Sigmoid colon (tissue), 7 donors: Measurements from ENCODE around the gene CHST8. TPM values are rescaled to one million over a fixed set of nuclear protein-coding genes. Genes with fewer than 3 reads are reported as not detected.

Experiments
- DNase-seq: peaks from one replicate; pipeline ENCODE4 v3.0.0-alpha.2; 2019
- H3K27ac ChIP-seq, 4 donors: fragments of 200-600 bp; sonication (generic); one replicate each; pipeline ENCODE4 v1.5.1; 2016 to 2019; ENCODE audit warnings: mild to moderate bottlenecking in 1 of 4
- H3K27me3 ChIP-seq, 3 donors: fragments of 200-600 bp; sonication (generic); one replicate each; pipeline ENCODE4 v1.5.1; 2019; ENCODE audit warnings: mild to moderate bottlenecking in 1 of 3
- H3K36me3 ChIP-seq, 4 donors: fragments of 200-600 bp; sonication (generic); one replicate each; pipeline ENCODE4 v1.5.1; 2016 to 2019
- H3K4me1 ChIP-seq, 4 donors: fragments of 200-600 bp; sonication (generic); one replicate each; pipeline ENCODE4 v1.5.1; 2017 to 2019
- H3K4me3 ChIP-seq, 4 donors: fragments of 200-600 bp; sonication (generic); one replicate each; pipeline ENCODE4 v1.5.1; 2017 to 2019; ENCODE audit warnings: mild to moderate bottlenecking in 2 of 4, moderate library complexity in 1 of 4
- H3K9me3 ChIP-seq, 4 donors: fragments of 200-600 bp in 3 of 4; sonication (generic) in 3 of 4; one replicate each; pipeline versions ENCODE4 v1.5.1 to v1.6.1; 2013 to 2019
- EP300 ChIP-seq, 4 donors: sonication (generic); formaldehyde crosslinking; IDR thresholded peaks; one replicate each; pipeline ENCODE4 v1.6.1; 2017; ENCODE audit warnings: antibody characterized with exemption in 4 of 4
- POLR2A ChIP-seq, 2 donors: fragments of 450-650 bp; IDR thresholded peaks; one replicate each; pipeline ENCODE4 v1.6.1; 2016; ENCODE audit warnings: antibody characterized with exemption in 2 of 2, mild to moderate bottlenecking in 2 of 2, moderate library complexity in 2 of 2
- POLR2AphosphoS5 ChIP-seq, 4 donors: sonication (generic); formaldehyde crosslinking; IDR thresholded peaks; one replicate each; pipeline ENCODE4 v1.6.1; 2017; ENCODE audit warnings: antibody characterized with exemption in 4 of 4
- WGBS, 2 donors: extraction: QIAGEN DNeasy Blood & Tissue Kit; methylation state at CpG; one replicate each; pipeline ENCODE4 v1.1.7; 2013; 5-methylcytosine and 5-hydroxymethylcytosine counted together
- intact Hi-C: fragments of 100-400 bp; cut with DNase I; formaldehyde crosslinking; loops from one replicate; pipeline ENCODE4 v1.15.1; 2023
- polyA plus RNA-seq, 3 donors: library from polyadenylated mRNA; stranded (reverse); fragments of 200-250 nt; gene quantifications; one replicate each; pipeline ENCODE4 v1.2.3, GENCODE V29; 2013
- total RNA-seq, 4 donors: library from RNA; depleted of rRNA; stranded (reverse); fragments of >200 nt; gene quantifications; one replicate each; pipeline ENCODE4 v1.1.0, GENCODE V29; 2016
- TF ChIP-seq, protein P1 (sequence below), 4 experiments: fragments of 450-650 bp in 3 of 4; fragments of 200-600 bp in 1 of 4; IDR thresholded peaks; one replicate each; pipeline ENCODE4 v1.5.1; 2016 to 2019; ENCODE audit warnings: antibody characterized with exemption in 4 of 4, mild to moderate bottlenecking in 3 of 4, moderate library complexity in 2 of 4
- donor health status: healthy with polysubstance abuse.
- donor health status: Bipolar disorder and iron deficiency.
- donor health status: healthy.

The CHST8 gene
- total and polyA plus RNA-seq, 7 donors, result 0.35 to 0.60 (median 0.36) TPM; not detected in 4

DNA sequence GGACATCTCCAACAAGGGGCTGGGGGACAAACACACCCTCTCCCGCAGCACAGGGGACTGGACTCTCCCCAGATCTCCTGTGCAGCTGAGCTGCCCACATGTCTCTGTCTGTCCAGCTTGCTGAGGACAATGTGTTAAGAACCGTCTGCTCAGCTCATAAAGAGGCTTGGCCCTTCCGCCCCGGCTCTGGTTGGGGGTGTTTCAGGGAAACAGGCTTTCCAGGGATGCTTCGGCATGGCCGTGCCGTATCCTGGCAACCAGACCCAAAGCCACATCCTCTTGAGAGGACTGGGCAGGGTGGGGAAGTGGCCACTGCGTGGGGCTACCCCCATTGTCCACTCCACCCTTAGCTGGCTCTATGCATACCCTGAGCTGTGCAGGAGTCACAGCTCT lies 41.1 kb upstream of the CHST8 start:
- intact Hi-C loops, result no loop called here
- TF ChIP-seq, protein P1, sequence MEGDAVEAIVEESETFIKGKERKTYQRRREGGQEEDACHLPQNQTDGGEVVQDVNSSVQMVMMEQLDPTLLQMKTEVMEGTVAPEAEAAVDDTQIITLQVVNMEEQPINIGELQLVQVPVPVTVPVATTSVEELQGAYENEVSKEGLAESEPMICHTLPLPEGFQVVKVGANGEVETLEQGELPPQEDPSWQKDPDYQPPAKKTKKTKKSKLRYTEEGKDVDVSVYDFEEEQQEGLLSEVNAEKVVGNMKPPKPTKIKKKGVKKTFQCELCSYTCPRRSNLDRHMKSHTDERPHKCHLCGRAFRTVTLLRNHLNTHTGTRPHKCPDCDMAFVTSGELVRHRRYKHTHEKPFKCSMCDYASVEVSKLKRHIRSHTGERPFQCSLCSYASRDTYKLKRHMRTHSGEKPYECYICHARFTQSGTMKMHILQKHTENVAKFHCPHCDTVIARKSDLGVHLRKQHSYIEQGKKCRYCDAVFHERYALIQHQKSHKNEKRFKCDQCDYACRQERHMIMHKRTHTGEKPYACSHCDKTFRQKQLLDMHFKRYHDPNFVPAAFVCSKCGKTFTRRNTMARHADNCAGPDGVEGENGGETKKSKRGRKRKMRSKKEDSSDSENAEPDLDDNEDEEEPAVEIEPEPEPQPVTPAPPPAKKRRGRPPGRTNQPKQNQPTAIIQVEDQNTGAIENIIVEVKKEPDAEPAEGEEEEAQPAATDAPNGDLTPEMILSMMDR (IDR thresholded peaks at IDR 0.05), result no peak
- TF ChIP-seq EP300 (IDR thresholded peaks at IDR 0.05) (no peak), POLR2AphosphoS5 (IDR thresholded peaks at IDR 0.05) (no peak), POLR2A (IDR thresholded peaks at IDR 0.05) (no peak)
- Histone ChIP-seq H3K4me3 (no peak overlapping the region), H3K4me1 (no peaks in the 10 kb centered on the region), H3K36me3 (no peaks in the 10 kb centered on the region), H3K27me3 (no peaks in the 10 kb centered on the region), H3K9me3 (no peaks in the 10 kb centered on the region), H3K27ac (no peak overlapping the region)
- no peak for DNase-seq
- 45 to 59% methylated on average over 8 of the region's 8 CpGs for WGBS, 2 donors

DNA sequence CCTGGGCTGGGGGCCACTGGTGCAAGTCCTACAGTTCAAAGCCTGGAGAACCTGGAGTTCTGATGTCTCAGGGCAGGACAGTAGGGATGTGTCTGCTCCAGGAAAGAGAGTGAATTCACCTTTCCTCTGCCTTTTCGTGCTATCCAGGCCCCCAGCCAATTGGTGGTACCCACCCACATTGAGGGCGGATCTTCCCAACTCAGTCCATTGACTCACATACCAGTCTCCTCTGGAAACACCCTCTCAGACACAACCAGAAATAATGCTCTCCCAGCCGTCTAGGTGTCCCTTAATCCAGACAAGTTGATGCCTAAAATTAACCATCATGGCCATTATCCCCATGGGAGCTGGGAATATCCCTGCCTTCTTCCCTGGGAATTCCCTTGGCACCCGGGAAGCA lies 38.8 kb upstream of the CHST8 start:
- no peaks in the 10 kb centered on the region for H3K36me3 ChIP-seq
- peaks cover 0 to 5% (median 2%) of the 10 kb centered on the region in 4 donors for H3K9me3 ChIP-seq
- no peaks in the 10 kb centered on the region for H3K4me1 ChIP-seq
- no peak for DNase-seq
- intact Hi-C loops, result no loop called here
- no peak overlapping the region for H3K27ac ChIP-seq
- 50 to 62% methylated on average over 4 of the region's 4 CpGs for WGBS, 2 donors
- no peaks in the 10 kb centered on the region for H3K27me3 ChIP-seq
- H3K4me3 ChIP-seq, result no peak overlapping the region
- TF ChIP-seq POLR2A (IDR thresholded peaks at IDR 0.05), result no peak
- TF ChIP-seq, protein P1 (IDR thresholded peaks at IDR 0.05), result no peak

DNA sequence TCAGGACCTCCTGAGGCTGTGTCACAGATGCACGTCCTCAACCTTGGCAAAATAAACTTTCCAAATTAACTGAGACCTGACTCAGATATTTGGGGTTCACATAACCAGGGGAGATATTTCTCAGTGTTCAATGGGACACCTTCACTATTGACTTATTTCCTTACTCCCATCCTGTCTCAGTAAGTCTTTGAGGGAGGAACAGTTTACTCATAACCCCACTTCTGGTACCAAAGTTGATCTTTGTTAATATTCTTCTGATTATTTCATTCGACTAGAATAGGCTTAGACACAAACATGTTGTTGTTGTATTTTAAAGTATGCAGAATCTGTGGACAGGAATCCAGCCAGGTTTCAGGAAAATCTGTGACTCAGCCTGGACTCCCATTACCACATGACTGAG lies 34.6 kb upstream of the CHST8 start:
- H3K27ac ChIP-seq, result no peak overlapping the region
- TF ChIP-seq POLR2A (IDR thresholded peaks at IDR 0.05), result no peak
- no peak for TF ChIP-seq EP300 (IDR thresholded peaks at IDR 0.05)
- TF ChIP-seq POLR2AphosphoS5 (IDR thresholded peaks at IDR 0.05), result no peak
- TF ChIP-seq, protein P1 (IDR thresholded peaks at IDR 0.05), result no peak
- H3K36me3 ChIP-seq, result no peaks in the 10 kb centered on the region
- H3K27me3 ChIP-seq, result no peaks in the 10 kb centered on the region
- 84% methylated on average over 2 of the region's 2 CpGs for WGBS, 2 donors
- no peak overlapping the region for H3K4me3 ChIP-seq
- DNase-seq, result no peak
- intact Hi-C loops, result no loop called here
- H3K4me1 ChIP-seq, result no peaks in the 10 kb centered on the region
- peaks cover 0 to 8% (median 3%) of the 10 kb centered on the region in 4 donors for H3K9me3 ChIP-seq

DNA sequence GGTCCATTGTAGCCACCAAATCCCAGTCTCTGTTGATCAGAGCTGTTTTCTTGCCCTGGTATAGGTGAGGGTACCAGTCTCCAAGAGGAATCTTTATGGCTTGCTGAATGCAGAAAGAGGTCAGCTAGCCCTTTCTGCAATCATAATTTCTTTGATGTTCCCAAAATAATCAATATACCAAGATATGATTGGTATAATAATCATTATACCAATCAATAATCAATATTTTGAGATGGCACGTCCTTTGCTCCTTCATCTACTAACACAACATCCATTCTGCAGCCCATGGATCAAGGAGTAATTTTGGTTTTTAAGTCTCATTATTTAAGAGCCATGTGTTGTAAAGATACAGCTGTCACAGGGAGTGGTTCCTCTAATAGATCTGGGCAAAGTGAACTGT lies 31.5 kb upstream of the CHST8 start:
- H3K27me3 ChIP-seq, result no peaks in the 10 kb centered on the region
- H3K27ac ChIP-seq, result no peak overlapping the region
- no peaks in the 10 kb centered on the region for H3K36me3 ChIP-seq
- TF ChIP-seq POLR2A (IDR thresholded peaks at IDR 0.05) (no peak), EP300 (IDR thresholded peaks at IDR 0.05) (no peak), POLR2AphosphoS5 (IDR thresholded peaks at IDR 0.05) (no peak)
- TF ChIP-seq, protein P1 (IDR thresholded peaks at IDR 0.05), result no peak
- peaks cover 0 to 8% (median 3%) of the 10 kb centered on the region in 4 donors for H3K9me3 ChIP-seq
- 39 to 53% methylated on average over 1 of the region's 1 CpG for WGBS, 2 donors
- no peak overlapping the region for H3K4me3 ChIP-seq
- no peaks in the 10 kb centered on the region for H3K4me1 ChIP-seq
- no peak for DNase-seq
- intact Hi-C loops, result no loop called here

DNA sequence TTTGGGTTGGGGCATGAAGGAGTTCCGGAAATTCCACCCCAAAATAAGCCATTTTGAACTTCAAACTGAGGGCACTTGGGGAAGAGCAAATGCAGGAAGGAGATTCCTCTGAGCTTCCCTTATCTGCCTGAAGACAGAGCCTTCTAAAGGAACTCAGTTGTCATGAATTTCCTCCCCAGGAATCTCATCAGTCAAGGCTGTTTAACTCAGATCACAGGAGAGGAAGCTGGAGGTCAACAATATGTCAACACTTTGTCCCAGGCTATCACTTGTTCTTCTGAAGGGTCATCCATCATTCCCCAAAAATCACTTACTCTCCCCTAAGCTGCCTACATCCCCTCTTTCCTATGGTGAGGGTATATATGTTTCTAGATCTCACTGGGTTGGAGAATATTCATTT lies 26.0 kb upstream of the CHST8 start:
- intact Hi-C loops, result no loop called here
- peaks cover 0 to 4% (median 0%) of the 10 kb centered on the region in 4 donors for H3K9me3 ChIP-seq
- H3K27ac ChIP-seq, result no peak overlapping the region
- no peaks in the 10 kb centered on the region for H3K36me3 ChIP-seq
- H3K27me3 ChIP-seq, result no peaks in the 10 kb centered on the region
- H3K4me1 ChIP-seq, result no peaks in the 10 kb centered on the region
- DNase-seq, result no peak
- H3K4me3 ChIP-seq, result no peak overlapping the region
- TF ChIP-seq POLR2AphosphoS5 (IDR thresholded peaks at IDR 0.05), result no peak
- no peak for TF ChIP-seq EP300 (IDR thresholded peaks at IDR 0.05)
- TF ChIP-seq, protein P1 (IDR thresholded peaks at IDR 0.05), result no peak
- no peak for TF ChIP-seq POLR2A (IDR thresholded peaks at IDR 0.05)
- WGBS, 2 donors, result 38 to 74% methylated on average over 1 of the region's 1 CpG
